D721Med (cell line): ENCODE measurements around the gene ELF1.

Experiments used
- DNase-seq: peaks from one replicate; pipeline ENCODE4 v3.0.0; 2011; ENCODE audit warnings: low spot score; ENCODE audit not compliant: insufficient read length
- FAIRE-seq: peaks from 2 replicates; lab custom pipeline; 2011; peaks lifted over from hg19 to GRCh38; lab: Jason Lieb, UNC
- CTCF ChIP-seq: IDR thresholded peaks from 2 replicates; pipeline ENCODE4 v1.5.1; 2012; ENCODE audit warnings: mild to moderate bottlenecking, control low read depth; ENCODE audit not compliant: insufficient read depth; ENCODE audit errors: missing control alignments

The ELF1 gene

GRCh38 chr13:40960716-40961115 is 58.4 kb downstream of the ELF1 start:
- TF ChIP-seq CTCF, result no peak
- FAIRE-seq (no peak), DNase-seq (no peak)

- DNase-seq (no peak), FAIRE-seq (no peak)
- no peak for TF ChIP-seq CTCF
Measured at GRCh38 chr13:40958655-40959054, 60.5 kb downstream of the ELF1 start.

- no peak for TF ChIP-seq CTCF
- FAIRE-seq (no peak), DNase-seq (no peak)
Measured at GRCh38 chr13:40946485-40946884, 72.6 kb downstream of the ELF1 start.

- DNase-seq (no peak), FAIRE-seq (no peak)
- TF ChIP-seq CTCF, result no peak
Measured at GRCh38 chr13:40943073-40943472, 76.0 kb downstream of the ELF1 start.

- no peak for TF ChIP-seq CTCF
- DNase-seq (no peak), FAIRE-seq (no peak)
Measured at GRCh38 chr13:40941581-40941980, 77.5 kb downstream of the ELF1 start.

GRCh38 chr13:40940841-40941240 is 78.3 kb downstream of the ELF1 start:
- no peak for TF ChIP-seq CTCF
- no peak for DNase-seq
- FAIRE-seq, result no peak

GRCh38 chr13:40933508-40934204 is 85.5 kb downstream of the ELF1 start:
- FAIRE-seq (no peak), DNase-seq (no peak)
- no peak for TF ChIP-seq CTCF
